ENCODE data around the gene TNS3.
A peak's percentile ranks its signal among the peaks of the same experiment; 100 is the strongest.

Gene TNS3

GRCh38 chr7:47581438-47581803 lies 490 bp downstream of the TNS3 start:
- DNase-seq (ENCODE audit: low spot score), result no peak

GRCh38 chr7:47580811-47581331 lies 1.0 kb downstream of the TNS3 start:
- no peak for DNase-seq (ENCODE audit: low spot score)

DNA sequence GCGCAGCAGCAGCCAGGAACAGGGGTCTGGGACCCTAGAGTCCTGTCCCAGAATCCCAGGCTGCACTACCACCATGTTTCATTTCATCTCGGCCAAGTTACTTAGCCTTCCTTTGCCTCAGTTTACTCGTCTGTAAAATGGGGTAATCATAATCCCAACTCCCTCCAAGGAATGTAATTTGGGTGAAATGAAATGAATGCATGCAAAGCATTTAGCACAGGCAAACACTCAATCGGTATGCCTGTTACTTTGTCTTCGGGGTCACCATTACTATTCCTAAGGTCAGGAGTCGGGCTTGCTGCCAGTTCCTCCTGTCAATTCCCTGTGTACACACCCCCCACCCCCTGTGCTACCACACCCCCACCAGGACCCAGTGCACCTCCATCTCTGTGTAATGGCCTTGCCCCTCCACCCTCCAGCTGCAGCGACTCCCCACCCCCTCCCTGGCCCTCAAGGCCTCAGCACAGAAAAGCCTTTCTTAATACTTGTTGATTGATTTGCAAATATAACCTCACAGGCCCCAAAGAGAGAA lies 1.7 kb downstream of the TNS3 start:
- DNase-seq (ENCODE audit: low spot score), result no peak

DNA sequence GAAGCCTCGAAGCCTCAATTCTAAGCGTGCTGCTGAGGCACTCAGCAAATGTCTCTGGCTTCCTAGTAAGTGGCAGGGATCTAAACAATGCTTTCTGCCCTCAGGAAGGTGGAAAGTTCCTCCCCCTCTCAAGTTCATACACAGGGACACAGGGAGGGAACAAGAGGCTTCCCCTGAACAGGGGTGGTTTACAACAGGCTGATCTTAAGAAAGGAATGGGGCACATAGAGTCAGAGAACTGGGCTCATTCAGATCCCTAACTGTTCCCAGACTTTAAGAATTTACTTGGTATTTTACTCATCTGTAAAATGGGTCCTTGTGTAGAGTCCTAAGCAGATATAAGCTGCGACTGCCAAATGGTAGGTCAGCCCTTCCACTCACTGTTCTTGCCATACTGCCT lies 2.5 kb downstream of the TNS3 start:
- no peak for DNase-seq (ENCODE audit: low spot score)

DNA sequence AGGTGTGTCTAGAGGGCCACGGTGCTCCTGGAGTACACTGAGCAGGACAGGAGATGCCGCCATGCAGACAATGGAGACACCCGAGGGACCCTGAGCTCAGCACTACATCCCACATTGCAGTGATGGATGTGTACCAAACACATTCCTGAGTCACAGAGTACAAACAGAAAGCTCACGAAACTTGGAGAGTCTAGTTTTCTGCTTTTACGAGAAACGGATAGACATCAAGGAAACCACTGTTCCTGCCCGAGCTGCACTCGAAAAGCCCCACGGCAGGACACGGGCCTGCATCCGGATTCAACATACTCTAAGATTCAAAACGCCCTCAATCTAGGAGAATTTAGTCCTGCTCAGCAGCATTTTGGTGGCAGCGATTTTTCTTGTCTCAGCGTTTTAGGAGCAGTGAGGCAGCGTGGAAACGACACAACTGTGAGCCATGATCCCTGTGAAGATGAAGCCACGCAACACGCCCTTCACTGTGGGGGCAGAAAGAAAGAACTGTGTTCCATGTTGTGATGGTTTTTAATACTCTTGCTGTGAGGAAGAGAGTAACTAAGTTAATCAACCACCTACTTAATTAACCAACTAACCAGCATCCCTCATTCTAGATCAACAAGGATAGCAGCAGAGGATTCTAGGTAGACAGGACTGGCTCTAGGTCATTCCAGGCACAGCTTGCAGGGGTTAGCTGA lies 3.2 kb downstream of the TNS3 start:
- DNase-seq (ENCODE audit: low spot score), result no peak

- no peak for DNase-seq (ENCODE audit: low spot score)
Observed at GRCh38 chr7:47577321-47577919, 4.5 kb downstream of the TNS3 start.

DNA sequence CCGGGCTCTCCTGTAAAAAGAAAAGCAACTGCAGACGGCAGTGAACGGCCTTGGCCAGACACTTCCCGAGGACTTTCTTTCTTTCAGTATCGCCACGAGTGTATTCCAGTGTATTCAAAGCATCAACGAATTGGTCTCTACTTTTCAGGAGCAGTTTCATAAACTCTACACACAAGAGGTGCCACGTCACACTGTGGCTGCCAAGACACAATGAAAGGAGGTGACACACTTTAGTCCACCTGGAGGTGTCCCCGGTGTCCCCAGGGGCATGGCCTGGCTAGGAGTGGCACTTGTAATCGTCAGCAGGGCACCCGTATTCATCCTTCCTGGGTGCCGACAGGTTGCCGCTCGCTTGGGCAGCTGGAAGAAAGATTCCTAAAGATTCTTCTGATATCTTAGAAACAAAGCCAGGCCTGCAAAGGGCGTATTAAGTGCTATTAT lies 5.0 kb downstream of the TNS3 start:
- DNase-seq (ENCODE audit: low spot score), result no peak

GRCh38 chr7:47576031-47576865 lies 5.7 kb downstream of the TNS3 start:
- no peak for DNase-seq (ENCODE audit: low spot score)

DNA sequence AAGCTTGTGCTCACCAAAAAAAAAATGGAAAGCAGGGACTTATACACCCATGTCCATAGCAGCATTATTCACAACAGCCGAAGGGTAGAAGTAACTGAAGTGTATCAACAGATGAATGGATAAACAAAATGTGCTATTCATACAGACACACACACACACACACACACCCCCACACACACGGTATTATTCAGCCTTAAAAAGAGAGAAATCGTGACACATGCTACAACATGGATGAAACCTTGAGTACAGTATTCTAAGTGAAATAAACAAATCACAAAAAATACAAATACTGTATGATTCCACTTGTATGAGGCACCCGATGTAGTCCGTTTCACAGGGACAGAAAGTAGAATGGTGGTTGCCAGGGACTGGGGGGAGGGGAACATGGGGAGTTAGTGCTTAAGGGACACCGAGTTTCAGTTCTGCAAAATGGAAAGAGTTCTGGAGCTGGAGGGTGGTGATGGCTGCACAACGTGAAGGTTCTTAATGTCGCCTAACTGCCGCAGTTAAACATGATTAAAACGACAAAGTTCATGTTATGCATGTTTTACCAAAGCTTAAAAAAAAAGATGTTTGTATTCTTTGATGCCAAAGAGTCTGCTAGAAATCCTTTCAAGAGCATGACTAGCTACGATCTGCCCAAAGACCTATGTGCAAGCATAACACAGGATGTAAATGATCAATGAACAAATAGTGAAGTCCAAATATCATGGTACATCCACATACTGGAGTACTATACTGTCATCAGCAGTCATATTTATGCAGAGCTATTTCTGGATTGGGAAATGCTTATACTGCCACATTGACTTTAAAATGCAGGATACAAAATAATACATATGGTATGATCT lies 7.2 kb downstream of the TNS3 start:
- no peak for DNase-seq (ENCODE audit: low spot score)

DNA sequence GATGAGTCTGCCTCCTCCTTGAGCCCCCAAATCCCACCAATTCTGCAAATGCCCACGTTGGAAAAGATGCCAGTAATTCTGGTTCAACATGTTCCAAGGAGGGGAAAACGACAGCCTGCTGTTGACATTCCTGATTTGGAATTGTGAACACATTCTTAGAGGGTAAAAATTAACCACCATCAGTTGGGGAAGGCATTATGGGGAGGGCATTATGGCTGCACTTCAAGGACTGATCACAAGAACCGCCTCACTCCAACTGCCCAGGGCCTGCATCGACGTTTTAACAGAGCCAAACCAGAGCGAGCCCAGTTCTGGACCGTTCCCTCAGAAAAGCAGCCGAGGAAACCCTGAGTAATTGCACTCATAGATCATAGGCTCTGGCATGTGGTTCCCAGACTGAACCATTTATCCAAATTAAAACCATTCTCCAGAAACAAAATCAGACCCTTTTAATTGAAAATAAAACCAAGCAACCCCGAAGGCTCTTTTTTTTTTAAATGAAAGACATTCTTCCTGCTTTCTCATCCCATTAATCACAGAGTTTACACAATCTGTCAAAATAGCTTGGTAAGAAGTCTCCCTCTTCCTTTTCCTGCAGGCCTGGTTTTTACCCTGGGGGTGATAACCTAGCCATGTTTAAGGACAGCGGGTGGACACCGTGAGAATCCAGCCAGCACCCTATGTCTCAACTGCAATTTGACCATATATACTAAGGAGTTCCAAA lies 8.0 kb downstream of the TNS3 start:
- DNase-seq (ENCODE audit: low spot score), result no peak

DNA sequence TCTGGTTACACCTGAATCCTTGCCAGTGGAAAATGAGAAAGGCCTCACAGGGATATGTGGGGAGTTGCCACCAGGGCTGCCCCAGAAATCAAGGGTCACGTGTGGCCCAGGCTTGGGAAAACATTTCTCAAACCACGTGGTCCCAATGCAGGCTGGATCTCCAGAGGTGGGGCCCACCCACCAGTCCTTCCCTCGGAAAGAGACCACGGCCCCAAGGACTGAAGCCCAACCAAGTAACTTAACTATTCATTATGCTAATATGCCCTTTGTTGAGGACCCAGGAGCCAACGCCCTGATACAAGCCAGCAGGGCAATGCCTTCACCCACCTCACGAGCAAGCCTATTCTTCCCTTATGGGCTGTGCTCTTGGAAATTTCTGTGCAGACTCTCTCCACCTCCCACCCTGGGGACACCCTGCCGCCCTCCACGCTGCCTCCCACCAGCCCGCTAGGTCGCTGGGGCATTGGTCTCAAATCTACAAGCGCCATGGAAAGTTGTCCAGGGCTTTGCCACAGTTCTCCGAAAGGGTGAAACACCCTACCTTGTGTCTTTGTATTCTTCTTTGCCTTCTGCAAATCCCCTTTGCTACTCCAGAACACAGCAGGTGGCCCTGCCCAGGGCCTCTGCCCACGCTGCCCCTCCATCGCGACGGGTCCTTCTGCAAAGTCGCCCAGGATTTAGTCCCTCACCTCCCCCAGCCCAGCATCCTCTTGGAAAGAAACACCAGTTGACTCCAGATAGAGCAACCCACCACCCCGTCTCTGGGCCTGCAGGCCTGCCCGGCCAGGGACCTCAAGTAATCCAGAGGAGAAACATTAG lies 8.8 kb downstream of the TNS3 start:
- DNase-seq (ENCODE audit: low spot score), result peak; percentile 64

GRCh38 chr7:47572094-47572445 lies 9.8 kb downstream of the TNS3 start:
- no peak for DNase-seq (ENCODE audit: low spot score)

DNA sequence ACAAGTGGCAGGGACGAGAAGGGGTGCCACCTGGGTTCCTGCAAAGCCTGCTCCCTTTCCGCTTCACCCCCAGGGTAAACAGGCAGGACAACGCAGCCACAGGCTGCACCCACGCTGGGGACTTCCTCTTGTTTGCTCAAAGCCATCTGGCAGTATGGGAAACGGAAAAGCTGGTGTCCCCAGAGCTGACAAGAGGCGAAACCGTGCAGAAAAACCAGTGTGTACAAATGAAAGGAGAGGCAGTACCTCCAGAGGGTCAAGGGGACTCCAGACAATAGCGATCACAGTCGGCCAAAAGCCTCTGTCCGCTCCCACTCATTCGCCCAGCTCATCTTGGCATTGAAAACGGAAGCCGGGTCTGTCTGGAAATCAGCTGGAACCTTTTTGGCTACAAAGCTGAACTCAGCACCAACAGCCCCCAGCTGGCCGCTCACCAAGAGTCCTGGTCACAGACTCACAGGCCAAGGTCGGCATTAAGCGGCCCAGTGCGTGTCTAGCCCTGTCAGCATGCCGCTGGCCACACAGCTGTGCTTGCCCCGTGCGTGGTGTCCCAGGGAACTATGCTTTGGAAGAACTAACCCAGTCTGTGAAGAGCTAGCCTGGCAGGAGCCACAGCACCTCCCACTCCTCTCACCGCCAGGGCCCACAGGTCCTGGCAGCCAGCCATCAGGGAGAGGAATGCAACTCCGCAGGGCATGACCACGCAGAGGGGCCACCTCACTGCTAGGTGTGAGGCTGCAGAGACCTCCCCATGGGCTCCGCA lies 10.4 kb downstream of the TNS3 start:
- DNase-seq (ENCODE audit: low spot score), result no peak

DNA sequence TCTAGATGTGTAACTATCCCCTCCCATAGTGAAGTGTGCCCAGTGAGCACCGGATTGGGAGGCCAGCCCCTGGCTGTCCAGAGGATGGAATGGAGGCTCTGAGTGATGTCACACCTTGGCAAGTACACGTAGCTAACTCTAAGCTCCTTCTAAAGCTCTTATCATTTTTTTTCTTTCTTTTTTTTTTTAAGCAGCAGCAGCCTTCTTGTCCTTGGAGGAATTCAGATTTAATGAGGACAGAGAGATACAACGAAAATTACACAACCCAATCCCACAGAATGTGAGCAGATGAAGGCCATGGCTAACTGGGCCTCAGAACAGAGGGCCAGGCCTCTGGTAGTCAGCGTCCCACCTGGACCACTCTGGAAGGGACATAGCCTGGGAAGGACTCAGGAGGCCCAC lies 11.3 kb downstream of the TNS3 start:
- no peak for DNase-seq (ENCODE audit: low spot score)

DNA sequence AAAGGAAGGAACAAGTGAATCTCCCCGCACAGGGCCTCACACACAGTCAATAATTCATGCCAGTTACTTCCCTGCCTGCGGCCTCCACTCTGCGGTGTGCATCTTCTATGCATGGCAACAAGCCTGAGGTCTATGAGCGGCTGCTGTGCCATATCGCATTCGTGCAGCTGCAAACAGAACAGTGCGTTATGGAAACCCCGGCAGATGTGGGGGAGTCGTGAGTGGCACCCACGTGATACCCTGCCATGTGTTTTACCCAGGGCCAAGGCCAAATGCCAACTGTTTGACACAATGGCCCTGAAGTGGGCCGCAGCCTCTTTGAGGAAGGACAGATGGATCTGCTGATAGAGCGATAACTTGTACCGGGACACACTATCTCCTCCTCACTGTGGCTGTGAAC lies 13.4 kb downstream of the TNS3 start:
- DNase-seq (ENCODE audit: low spot score), result no peak

DNA sequence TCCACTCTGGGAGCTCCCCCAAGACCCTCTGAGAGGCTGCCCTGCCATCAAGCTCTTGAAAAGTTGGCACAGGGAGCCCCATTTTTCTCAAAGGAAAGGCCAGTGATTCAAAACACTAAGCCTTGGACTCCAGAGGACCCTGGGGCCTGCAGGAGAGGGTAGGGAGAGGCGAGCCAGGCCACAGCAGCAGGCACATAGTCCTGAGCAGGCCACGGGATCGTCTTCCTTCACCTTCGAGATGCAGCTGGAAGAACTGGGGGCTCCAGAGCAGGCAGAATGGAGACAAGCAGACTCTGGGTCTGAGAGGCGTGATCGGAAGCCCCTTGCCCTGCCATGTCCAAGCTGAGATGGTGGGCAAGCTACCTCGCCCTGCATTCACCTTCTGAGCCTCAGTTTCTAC lies 13.9 kb downstream of the TNS3 start:
- no peak for DNase-seq (ENCODE audit: low spot score)

DNA sequence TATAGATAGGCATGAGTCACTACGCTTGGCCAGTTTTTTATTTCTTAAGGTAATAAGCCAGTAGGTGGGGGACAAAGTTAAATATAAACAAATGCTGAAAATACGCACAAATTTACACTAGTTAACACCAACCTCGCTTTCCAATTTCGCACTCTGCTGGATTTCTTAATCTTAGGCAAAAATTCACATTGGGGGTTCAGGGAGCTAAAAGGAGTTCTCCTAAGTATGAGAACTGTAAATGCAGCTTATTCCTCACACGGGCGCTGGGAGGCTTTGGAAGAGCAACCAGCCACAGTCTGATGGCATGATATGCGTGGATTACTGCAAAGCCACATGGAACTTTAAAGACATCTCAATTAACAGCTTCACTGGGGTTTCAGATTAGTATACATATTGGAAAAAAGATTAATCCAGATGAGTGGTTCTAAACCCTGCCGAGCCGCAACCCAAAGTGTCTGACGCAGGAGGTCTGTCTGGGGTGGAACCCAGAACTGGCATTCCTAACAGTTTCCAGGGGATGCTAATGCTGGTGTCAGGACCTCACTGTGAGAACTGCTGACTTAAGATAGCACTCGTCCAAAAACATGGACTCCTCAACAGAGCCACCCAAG lies 16.2 kb downstream of the TNS3 start:
- no peak for DNase-seq (ENCODE audit: low spot score)

- DNase-seq (ENCODE audit: low spot score), result no peak
Observed at GRCh38 chr7:47563521-47563920, 18.4 kb downstream of the TNS3 start.
